ENCODE data around the gene NRG3.

Gene NRG3

GRCh38 chr10:82814635-82815034, 939.6 kb downstream of the NRG3 start:
- Mint-ChIP-seq H3K4me3 (no peak overlapping the region), H3K4me1 (no peaks in the 10 kb centered on the region), H3K9me3 (peaks cover 4% of the 10 kb centered on the region), H3K27ac (no peak overlapping the region), H3K27me3 (no peaks in the 10 kb centered on the region), H3K36me3 (ENCODE audit: low read depth) (no peaks in the 10 kb centered on the region)
- ATAC-seq (no peak), DNase-seq (no peak)

- DNase-seq (no peak), ATAC-seq (no peak)
- no peak overlapping the region for H3K27ac Mint-ChIP-seq
- H3K9me3 Mint-ChIP-seq, result peaks cover 4% of the 10 kb centered on the region
- H3K27me3 Mint-ChIP-seq, result no peaks in the 10 kb centered on the region
- H3K4me3 Mint-ChIP-seq, result no peak overlapping the region
- H3K4me1 Mint-ChIP-seq, result no peaks in the 10 kb centered on the region
- H3K36me3 Mint-ChIP-seq (ENCODE audit: low read depth), result no peaks in the 10 kb centered on the region
These were observed 940.7 kb downstream of the NRG3 start for GRCh38 chr10:82815680-82816079.

GRCh38 chr10:82817676-82818422, 942.9 kb downstream of the NRG3 start:
- H3K27ac Mint-ChIP-seq, result no peak overlapping the region
- H3K4me3 Mint-ChIP-seq, result no peak overlapping the region
- ATAC-seq (no peak), DNase-seq (no peak)
- H3K4me1 Mint-ChIP-seq, result no peaks in the 10 kb centered on the region
- H3K9me3 Mint-ChIP-seq, result peaks cover 3% of the 10 kb centered on the region
- no peaks in the 10 kb centered on the region for H3K27me3 Mint-ChIP-seq
- no peaks in the 10 kb centered on the region for H3K36me3 Mint-ChIP-seq (ENCODE audit: low read depth)

- no peaks in the 10 kb centered on the region for H3K4me1 Mint-ChIP-seq
- no peak for ATAC-seq
- no peaks in the 10 kb centered on the region for H3K36me3 Mint-ChIP-seq (ENCODE audit: low read depth)
- DNase-seq, result no peak
- no peak overlapping the region for H3K27ac Mint-ChIP-seq
- H3K27me3 Mint-ChIP-seq, result no peaks in the 10 kb centered on the region
- H3K9me3 Mint-ChIP-seq, result peaks cover 3% of the 10 kb centered on the region
- H3K4me3 Mint-ChIP-seq, result no peak overlapping the region
These were observed 946.0 kb downstream of the NRG3 start for GRCh38 chr10:82821043-82821442.

- no peaks in the 10 kb centered on the region for H3K27me3 Mint-ChIP-seq
- no peak overlapping the region for H3K27ac Mint-ChIP-seq
- H3K4me1 Mint-ChIP-seq, result no peaks in the 10 kb centered on the region
- no peak for DNase-seq
- no peak overlapping the region for H3K4me3 Mint-ChIP-seq
- H3K9me3 Mint-ChIP-seq, result peaks cover 3% of the 10 kb centered on the region
- no peak for ATAC-seq
- H3K36me3 Mint-ChIP-seq (ENCODE audit: low read depth), result no peaks in the 10 kb centered on the region
These were observed 951.1 kb downstream of the NRG3 start for GRCh38 chr10:82826132-82826531.

GRCh38 chr10:82827901-82828300, 952.9 kb downstream of the NRG3 start:
- no peak for DNase-seq
- Mint-ChIP-seq H3K9me3 (no peaks in the 10 kb centered on the region), H3K4me1 (no peaks in the 10 kb centered on the region), H3K27ac (no peak overlapping the region), H3K36me3 (ENCODE audit: low read depth) (no peaks in the 10 kb centered on the region), H3K4me3 (no peak overlapping the region), H3K27me3 (no peaks in the 10 kb centered on the region)
- no peak for ATAC-seq

GRCh38 chr10:82847242-82847641, 972.2 kb downstream of the NRG3 start:
- Mint-ChIP-seq H3K27ac (no peak overlapping the region), H3K4me3 (no peak overlapping the region), H3K4me1 (no peaks in the 10 kb centered on the region), H3K27me3 (no peaks in the 10 kb centered on the region), H3K36me3 (ENCODE audit: low read depth) (no peaks in the 10 kb centered on the region), H3K9me3 (peaks cover 11% of the 10 kb centered on the region)
- no peak for ATAC-seq
- no peak for DNase-seq

GRCh38 chr10:82850191-82850590, 975.2 kb downstream of the NRG3 start:
- Mint-ChIP-seq H3K9me3 (peaks cover 11% of the 10 kb centered on the region), H3K27me3 (no peaks in the 10 kb centered on the region), H3K4me3 (no peak overlapping the region), H3K36me3 (ENCODE audit: low read depth) (no peaks in the 10 kb centered on the region), H3K27ac (no peak overlapping the region), H3K4me1 (no peaks in the 10 kb centered on the region)
- ATAC-seq (no peak), DNase-seq (no peak)

DNA sequence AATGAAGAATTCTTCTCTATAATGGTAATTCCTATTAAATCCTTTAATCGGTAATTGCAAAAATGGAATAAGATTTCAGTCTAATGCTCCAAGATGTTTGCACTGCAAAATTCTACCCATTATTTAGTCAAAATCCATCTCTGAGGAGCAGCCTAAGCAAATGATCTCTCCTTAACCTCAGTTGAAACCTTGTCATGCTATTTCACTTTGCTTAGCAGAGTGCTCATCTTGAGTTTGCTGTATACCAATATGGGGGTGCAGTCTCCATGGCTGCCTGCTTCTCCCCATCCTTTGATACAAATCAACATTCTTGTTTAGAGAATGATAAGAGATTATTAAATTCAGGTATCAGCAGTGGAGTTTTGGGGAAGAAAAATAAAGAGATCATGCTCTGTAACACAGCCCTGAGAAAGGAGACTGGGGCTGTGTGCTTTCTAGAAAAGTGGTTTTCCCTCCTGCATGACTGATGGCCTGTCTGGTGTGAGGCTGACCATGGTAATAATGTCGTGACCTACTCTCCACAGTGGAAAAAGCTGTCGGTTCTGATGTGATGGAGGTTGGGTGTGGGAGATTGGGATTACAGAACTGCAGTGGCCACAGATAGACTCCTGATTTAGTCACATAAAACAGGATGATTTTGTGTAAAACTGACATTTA, 982.1 kb downstream of the NRG3 start:
- DNase-seq (no peak), ATAC-seq (no peak)
- Mint-ChIP-seq H3K27me3 (no peaks in the 10 kb centered on the region), H3K9me3 (peaks cover 3% of the 10 kb centered on the region), H3K4me1 (no peaks in the 10 kb centered on the region), H3K27ac (no peak overlapping the region), H3K36me3 (ENCODE audit: low read depth) (no peaks in the 10 kb centered on the region), H3K4me3 (no peak overlapping the region)

DNA sequence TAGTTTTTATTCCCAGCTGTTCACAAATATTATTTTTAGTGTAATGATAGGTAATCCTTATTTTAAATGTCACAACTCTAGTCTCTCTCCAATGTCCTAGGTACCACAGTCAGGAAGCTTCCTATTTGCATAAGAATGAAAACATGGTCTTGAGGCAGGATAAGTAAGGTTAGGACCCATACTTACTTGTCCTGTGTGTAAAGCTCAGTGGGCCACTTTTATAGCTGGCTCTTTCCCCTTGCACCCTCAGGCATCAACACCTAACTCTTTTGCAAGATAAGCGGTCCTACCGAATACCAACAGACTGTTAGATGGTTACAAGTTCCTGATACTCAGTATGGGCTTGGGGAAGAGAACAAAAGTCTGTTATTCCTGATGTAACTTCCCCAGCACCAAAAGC, 986.9 kb downstream of the NRG3 start:
- ATAC-seq, result no peak
- Mint-ChIP-seq H3K9me3 (peaks cover 11% of the 10 kb centered on the region), H3K27me3 (no peaks in the 10 kb centered on the region), H3K4me3 (no peak overlapping the region), H3K27ac (no peak overlapping the region), H3K4me1 (no peaks in the 10 kb centered on the region), H3K36me3 (ENCODE audit: low read depth) (no peaks in the 10 kb centered on the region)
- no peak for DNase-seq

DNA sequence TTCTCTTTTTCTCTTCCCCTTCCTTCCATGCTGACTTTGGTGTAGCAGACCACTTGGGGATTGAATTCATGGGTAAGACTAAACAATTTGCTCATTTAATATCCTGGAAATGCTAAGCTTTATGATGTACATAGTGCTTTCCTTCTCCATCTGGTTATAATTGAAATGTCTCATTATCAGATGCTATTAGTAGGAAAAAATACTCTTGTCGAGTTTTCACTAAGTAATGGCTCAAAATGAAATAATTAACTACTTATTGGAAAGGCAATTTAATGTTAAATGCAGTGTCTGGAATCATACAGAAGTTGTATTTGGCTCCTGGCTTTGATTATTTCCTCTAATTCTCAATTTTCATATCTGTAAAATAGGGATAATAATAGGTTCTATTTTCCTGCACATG, 990.4 kb downstream of the NRG3 start:
- Mint-ChIP-seq H3K27ac (no peak overlapping the region), H3K9me3 (peaks cover 15% of the 10 kb centered on the region), H3K36me3 (ENCODE audit: low read depth) (no peaks in the 10 kb centered on the region), H3K4me1 (no peaks in the 10 kb centered on the region), H3K4me3 (no peak overlapping the region), H3K27me3 (no peaks in the 10 kb centered on the region)
- no peak for ATAC-seq
- no peak for DNase-seq

GRCh38 chr10:82866424-82867020, 991.5 kb downstream of the NRG3 start:
- Mint-ChIP-seq H3K4me1 (no peaks in the 10 kb centered on the region), H3K27ac (no peak overlapping the region), H3K9me3 (peaks cover 12% of the 10 kb centered on the region), H3K36me3 (ENCODE audit: low read depth) (no peaks in the 10 kb centered on the region), H3K27me3 (no peaks in the 10 kb centered on the region), H3K4me3 (no peak overlapping the region)
- ATAC-seq (no peak), DNase-seq (no peak)

- Mint-ChIP-seq H3K27ac (no peak overlapping the region), H3K27me3 (no peaks in the 10 kb centered on the region), H3K4me3 (no peak overlapping the region), H3K36me3 (ENCODE audit: low read depth) (no peaks in the 10 kb centered on the region), H3K9me3 (peaks cover 12% of the 10 kb centered on the region), H3K4me1 (no peaks in the 10 kb centered on the region)
- ATAC-seq (no peak), DNase-seq (no peak)
These were observed 992.1 kb downstream of the NRG3 start for GRCh38 chr10:82867056-82867455.

- Mint-ChIP-seq H3K4me3 (no peak overlapping the region), H3K27ac (no peak overlapping the region), H3K9me3 (no peaks in the 10 kb centered on the region), H3K36me3 (ENCODE audit: low read depth) (no peaks in the 10 kb centered on the region), H3K27me3 (no peaks in the 10 kb centered on the region), H3K4me1 (no peaks in the 10 kb centered on the region)
- ATAC-seq (no peak), DNase-seq (no peak)
These were observed 999.7 kb downstream of the NRG3 start for GRCh38 chr10:82874671-82875070.

DNA sequence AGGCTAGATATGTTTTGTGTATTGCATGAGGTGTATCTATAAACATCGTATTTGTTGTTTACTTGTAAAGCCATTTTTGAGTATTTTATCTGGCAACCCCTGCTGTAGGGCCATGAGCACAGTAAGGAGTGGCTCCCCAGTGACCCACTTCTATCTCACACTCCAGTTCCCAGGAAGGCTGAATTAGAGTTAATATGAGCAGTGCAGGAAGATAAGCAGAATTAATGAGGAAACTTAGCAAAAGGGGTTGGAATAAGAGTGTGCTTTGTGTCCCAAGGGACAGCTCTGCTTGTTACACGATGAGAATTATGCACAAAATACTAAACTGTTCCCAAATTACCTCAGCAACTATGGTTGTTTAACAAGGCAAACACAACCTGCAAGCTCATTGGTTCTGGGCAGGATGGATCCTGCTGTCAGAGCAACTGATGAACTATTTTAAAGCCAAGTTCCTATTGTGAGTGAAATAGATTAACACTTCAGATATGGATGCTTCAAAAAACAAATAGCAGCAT, 1005.8 kb downstream of the NRG3 start:
- no peaks in the 10 kb centered on the region for H3K4me1 Mint-ChIP-seq
- H3K27me3 Mint-ChIP-seq, result no peaks in the 10 kb centered on the region
- no peak overlapping the region for H3K27ac Mint-ChIP-seq
- no peaks in the 10 kb centered on the region for H3K36me3 Mint-ChIP-seq (ENCODE audit: low read depth)
- ATAC-seq (no peak), DNase-seq (no peak)
- no peak overlapping the region for H3K4me3 Mint-ChIP-seq
- peaks cover 11% of the 10 kb centered on the region for H3K9me3 Mint-ChIP-seq
